GM19397 (cell line): ENCODE measurements around the gene LLGL2.

Source experiments
- ATAC-seq: cut with Tn5 transposase; IDR thresholded peaks from one replicate; pipeline ENCODE4 v1.9.1; 2021; ENCODE audit warnings: mild to moderate bottlenecking, moderate library complexity; ENCODE audit not compliant: unreplicated experiment

The LLGL2 gene

GRCh38 chr17:75549246-75550138, 24.0 kb downstream of the LLGL2 start:
- no peak for ATAC-seq

- ATAC-seq = no peak
These were observed 24.6 kb downstream of the LLGL2 start for GRCh38 chr17:75550139-75550465.

GRCh38 chr17:75551266-75551665, 25.8 kb downstream of the LLGL2 start:
- ATAC-seq = no peak

GRCh38 chr17:75552425-75553294, 27.2 kb downstream of the LLGL2 start:
- ATAC-seq = no peak

- no peak for ATAC-seq
These were observed 28.0 kb downstream of the LLGL2 start for GRCh38 chr17:75553295-75554110.

- ATAC-seq = no peak
These were observed 30.2 kb downstream of the LLGL2 start for GRCh38 chr17:75555679-75556153.

GRCh38 chr17:75557075-75557851, 31.8 kb downstream of the LLGL2 start:
- no peak for ATAC-seq

- no peak for ATAC-seq
These were observed 32.6 kb downstream of the LLGL2 start for GRCh38 chr17:75557852-75558665.

- ATAC-seq = no peak
These were observed 33.4 kb downstream of the LLGL2 start for GRCh38 chr17:75558666-75559530.

- no peak for ATAC-seq
These were observed 34.5 kb downstream of the LLGL2 start for GRCh38 chr17:75559958-75560533.

- ATAC-seq = no peak
These were observed 36.6 kb downstream of the LLGL2 start for GRCh38 chr17:75561927-75562603.

GRCh38 chr17:75563063-75563758, 37.7 kb downstream of the LLGL2 start:
- ATAC-seq = no peak

GRCh38 chr17:75564195-75564594, 38.7 kb downstream of the LLGL2 start:
- no peak for ATAC-seq

- ATAC-seq = no peak
These were observed 39.6 kb downstream of the LLGL2 start for GRCh38 chr17:75565066-75565465.

GRCh38 chr17:75565618-75566017, 40.1 kb downstream of the LLGL2 start:
- no peak for ATAC-seq

- no peak for ATAC-seq
These were observed 40.9 kb downstream of the LLGL2 start for GRCh38 chr17:75566416-75566815.

- ATAC-seq = no peak
These were observed 41.3 kb downstream of the LLGL2 start for GRCh38 chr17:75566834-75567233.
